Central memory CD4-positive, alpha-beta T cell (primary cell): ENCODE data around the gene CREB5.

ENCODE experiments used
- DNase-seq: peaks from one replicate; pipeline ENCODE4 v3.0.0; 2022

CREB5 gene

GRCh38 chr7:28656529-28656928 lies 244.2 kb downstream of the CREB5 start:
- no peak for DNase-seq

DNA sequence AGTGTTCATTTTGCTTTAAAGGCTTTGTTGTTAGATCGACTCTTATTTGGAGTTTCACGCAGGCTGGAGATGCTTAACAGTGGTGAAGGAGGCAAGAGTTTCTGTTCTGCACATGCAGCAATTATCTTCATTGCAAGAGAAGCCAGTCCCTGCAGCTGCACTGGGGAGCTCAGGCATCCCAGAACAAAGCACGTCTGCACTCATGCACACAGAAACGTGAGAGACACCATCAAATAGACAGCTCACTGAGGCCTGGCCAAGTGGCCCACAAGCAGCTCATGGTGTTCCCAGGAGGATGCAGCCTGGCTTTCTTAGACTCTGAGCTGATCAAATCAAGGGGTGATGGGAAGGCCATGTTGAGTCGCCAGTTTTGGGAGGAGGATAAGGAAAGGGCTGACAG lies 246.1 kb downstream of the CREB5 start:
- no peak for DNase-seq

- no peak for DNase-seq
Measured at GRCh38 chr7:28660132-28660531, 247.8 kb downstream of the CREB5 start.

DNA sequence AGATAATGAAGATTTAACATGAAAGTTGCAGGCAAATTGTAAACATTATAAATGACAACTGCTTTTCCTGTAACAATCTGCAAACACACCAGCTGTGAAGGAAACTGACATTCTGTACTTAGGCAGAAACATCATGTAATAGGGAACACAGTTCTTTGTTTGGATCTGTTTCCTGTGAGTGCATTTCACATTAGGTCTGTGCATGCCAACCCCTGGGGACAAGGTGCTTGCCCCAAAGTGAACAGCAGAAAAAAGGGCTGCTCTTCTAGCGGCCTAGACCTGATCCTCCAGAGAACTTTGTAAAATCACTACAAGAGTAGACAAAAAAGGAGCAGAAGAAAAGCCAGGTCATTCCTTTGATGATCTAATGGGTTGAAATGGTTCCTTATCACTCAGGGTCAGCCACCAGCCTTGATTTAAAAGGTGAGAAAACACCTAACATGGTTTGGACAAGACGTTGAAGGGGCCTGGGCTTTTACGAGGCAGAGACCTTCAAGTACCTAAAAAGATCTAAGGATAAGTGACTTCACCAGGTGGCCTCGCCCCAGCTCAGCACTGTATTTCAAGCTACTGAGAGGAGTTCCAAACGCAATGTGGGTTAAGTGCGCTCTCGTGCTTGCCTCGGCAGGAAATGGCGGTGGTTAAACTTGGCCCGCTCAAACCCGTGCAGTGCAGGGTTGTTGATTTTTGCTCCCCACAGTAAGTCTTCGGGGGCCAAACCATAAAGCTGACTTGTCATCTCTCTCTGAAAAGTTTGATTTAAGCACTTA lies 249.7 kb downstream of the CREB5 start:
- DNase-seq = no peak

- DNase-seq = no peak
Measured at GRCh38 chr7:28666154-28666553, 253.8 kb downstream of the CREB5 start.

GRCh38 chr7:28668085-28668484 lies 255.8 kb downstream of the CREB5 start:
- DNase-seq = no peak

GRCh38 chr7:28669330-28669729 lies 257.0 kb downstream of the CREB5 start:
- DNase-seq = no peak

GRCh38 chr7:28671526-28671925 lies 259.2 kb downstream of the CREB5 start:
- DNase-seq = no peak

- no peak for DNase-seq
Measured at GRCh38 chr7:28672397-28672797, 260.1 kb downstream of the CREB5 start.

DNA sequence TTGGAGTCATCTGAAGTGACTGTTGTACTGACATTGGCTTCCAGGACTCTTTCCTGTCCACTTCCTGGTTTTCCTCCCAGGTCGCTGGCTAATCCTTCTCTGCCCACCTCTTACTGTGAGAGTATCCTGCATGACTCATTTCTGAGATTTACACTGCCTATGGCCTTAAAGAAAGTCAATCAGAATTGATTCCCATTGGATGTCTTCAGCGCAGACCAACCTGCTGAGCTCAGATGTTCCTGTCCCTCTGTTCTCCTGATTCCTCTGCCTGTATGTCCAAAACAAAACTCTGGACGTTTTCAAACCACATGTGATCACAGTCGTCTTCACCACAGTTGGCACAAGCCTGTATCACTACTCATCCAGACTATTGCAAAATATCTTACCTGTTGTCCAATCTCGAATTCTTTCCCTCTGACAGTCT lies 262.1 kb downstream of the CREB5 start:
- no peak for DNase-seq

DNA sequence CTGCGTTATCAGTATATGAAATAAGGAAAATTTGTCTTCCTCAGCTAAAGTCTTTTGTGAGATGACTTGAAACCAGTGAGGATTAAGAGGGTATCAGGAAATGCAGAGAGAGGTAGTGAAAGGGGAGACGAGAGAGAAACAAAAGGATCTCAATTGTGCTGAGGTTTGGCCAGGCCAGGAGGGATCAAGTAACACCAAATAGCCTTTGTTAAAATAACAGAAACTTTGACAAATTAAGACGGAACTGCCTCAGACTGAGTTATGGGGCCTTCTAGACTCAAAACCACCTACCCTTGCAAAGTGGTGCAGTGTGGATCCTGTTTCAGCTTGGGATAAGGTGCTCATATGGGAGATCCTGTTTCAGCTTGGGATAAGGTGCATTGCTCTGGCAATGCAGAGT lies 263.1 kb downstream of the CREB5 start:
- no peak for DNase-seq

GRCh38 chr7:28677668-28678067 lies 265.4 kb downstream of the CREB5 start:
- DNase-seq = no peak

GRCh38 chr7:28678431-28678965 lies 266.2 kb downstream of the CREB5 start:
- no peak for DNase-seq

- no peak for DNase-seq
Measured at GRCh38 chr7:28681693-28682310, 269.5 kb downstream of the CREB5 start.

- DNase-seq = no peak
Measured at GRCh38 chr7:28682801-28683200, 270.5 kb downstream of the CREB5 start.

- no peak for DNase-seq
Measured at GRCh38 chr7:28684650-28685241, 272.4 kb downstream of the CREB5 start.

GRCh38 chr7:28685242-28685643 lies 272.9 kb downstream of the CREB5 start:
- no peak for DNase-seq

- no peak for DNase-seq
Measured at GRCh38 chr7:28685644-28686417, 273.5 kb downstream of the CREB5 start.

DNA sequence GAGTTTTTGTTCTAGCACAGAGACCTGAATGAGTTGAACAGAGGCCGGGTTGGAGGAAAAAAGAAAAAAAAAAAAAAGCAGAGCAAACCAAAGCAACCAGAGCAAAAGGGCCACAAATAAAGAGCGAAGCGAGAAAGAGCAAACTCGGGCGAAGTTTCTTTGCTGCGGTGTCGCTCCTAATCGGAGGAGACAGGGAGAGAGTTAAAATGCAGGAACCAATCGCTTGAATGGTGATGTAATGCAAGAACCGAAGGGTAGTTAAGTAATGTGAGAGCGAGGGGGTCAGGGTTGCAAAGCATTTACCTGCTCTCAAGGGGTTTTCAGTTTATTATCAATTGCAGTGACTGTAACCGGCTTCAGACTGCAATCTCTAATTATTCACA lies 274.1 kb downstream of the CREB5 start:
- DNase-seq = no peak

DNA sequence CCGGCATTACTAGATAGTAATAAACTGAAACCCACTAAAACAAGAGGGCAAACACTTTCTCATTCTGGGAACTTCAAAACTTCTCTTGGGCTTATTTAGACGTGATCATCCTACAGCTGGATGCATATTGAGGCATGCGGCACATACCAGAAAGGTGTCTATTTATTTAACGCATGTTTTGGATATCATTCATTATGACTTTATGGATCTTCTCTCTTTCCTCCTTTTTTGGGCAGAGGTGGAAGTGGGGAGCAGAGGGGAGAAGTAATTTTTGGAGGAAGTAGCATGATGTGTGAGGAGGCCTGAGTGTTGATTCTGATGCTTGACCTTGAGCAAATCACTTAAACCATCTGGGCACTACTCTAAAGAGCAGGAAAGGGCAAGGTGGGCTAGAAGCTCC lies 275.2 kb downstream of the CREB5 start:
- no peak for DNase-seq

DNA sequence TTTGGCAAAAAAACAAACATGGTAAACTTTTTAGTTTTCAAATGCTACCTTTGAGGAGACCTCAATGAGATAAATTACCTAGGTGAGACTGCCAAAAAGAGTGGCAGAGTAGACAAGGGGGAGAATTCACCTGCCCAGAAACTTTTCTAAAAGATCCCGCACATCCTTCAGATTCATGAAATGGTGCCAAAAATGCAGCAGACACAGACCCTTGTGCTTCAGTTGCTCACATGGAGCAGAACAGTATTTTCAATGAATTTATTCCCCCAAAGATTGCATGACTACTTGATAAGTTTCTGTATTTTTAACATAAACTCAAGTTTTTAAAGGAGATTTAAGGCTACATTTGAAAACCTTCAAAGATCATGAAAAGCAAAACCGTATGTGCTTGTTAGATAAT lies 275.9 kb downstream of the CREB5 start:
- no peak for DNase-seq

DNA sequence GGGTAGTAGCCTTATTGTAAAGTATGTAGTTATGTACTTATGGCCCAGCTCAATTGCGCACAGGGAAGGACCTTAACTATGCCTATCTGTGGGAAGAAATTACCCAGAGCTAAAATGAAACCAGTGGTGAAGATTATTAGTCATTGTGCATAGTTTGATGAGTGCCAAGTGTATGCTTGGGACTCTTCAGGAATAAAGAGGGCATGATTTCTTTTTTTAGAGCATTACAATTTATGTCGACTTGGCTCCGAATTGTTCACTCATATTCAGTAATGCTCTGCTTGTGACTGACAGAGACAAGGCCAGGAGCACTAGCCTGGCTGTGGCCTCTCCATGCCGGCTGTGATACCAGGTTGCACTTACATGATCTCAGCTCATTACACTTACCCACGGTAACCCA lies 276.3 kb downstream of the CREB5 start:
- DNase-seq = no peak
